CD1c-positive myeloid dendritic cell (primary cell): ENCODE measurements around the gene ZNF341.
"Not testable (repeated sequence)": the region's sequence is repeated elsewhere in the genome, so short reads cannot be mapped to it uniquely, and the experiment has no call there.

Source experiments
- DNase-seq: peaks from one replicate; pipeline ENCODE4 v3.0.0-alpha.2; 2016; ENCODE audit errors: extremely low spot score

Gene ZNF341

GRCh38 chr20:33770005-33770404 is 38.2 kb downstream of the ZNF341 start:
- no peak for DNase-seq

- no peak for DNase-seq
Measured at GRCh38 chr20:33771938-33772337, 40.1 kb downstream of the ZNF341 start.

- DNase-seq, result no peak
Measured at GRCh38 chr20:33772439-33772838, 40.6 kb downstream of the ZNF341 start.

- DNase-seq, result peak; percentile 62
Measured at GRCh38 chr20:33773412-33774089, 41.8 kb downstream of the ZNF341 start.

- DNase-seq, result no peak
Measured at GRCh38 chr20:33777816-33778215, 46.0 kb downstream of the ZNF341 start.

GRCh38 chr20:33781133-33781532 is 49.3 kb downstream of the ZNF341 start:
- no peak for DNase-seq

GRCh38 chr20:33781945-33782344 is 50.1 kb downstream of the ZNF341 start:
- DNase-seq, result no peak

- no peak for DNase-seq
Measured at GRCh38 chr20:33783256-33783655, 51.5 kb downstream of the ZNF341 start.

GRCh38 chr20:33783818-33784217 is 52.0 kb downstream of the ZNF341 start:
- DNase-seq, result no peak

GRCh38 chr20:33784225-33784624 is 52.4 kb downstream of the ZNF341 start:
- DNase-seq, result no peak

GRCh38 chr20:33785503-33785902 is 53.7 kb downstream of the ZNF341 start:
- no peak for DNase-seq

GRCh38 chr20:33787253-33787891 is 55.6 kb downstream of the ZNF341 start:
- DNase-seq, result no peak

- no peak for DNase-seq
Measured at GRCh38 chr20:33788351-33789049, 56.7 kb downstream of the ZNF341 start.

- DNase-seq, result peak; percentile 20
Measured at GRCh38 chr20:33789109-33789857, 57.5 kb downstream of the ZNF341 start.

GRCh38 chr20:33789858-33790182 is 58.0 kb downstream of the ZNF341 start:
- no peak for DNase-seq

- no peak for DNase-seq
Measured at GRCh38 chr20:33790566-33790965, 58.8 kb downstream of the ZNF341 start.

- DNase-seq, result no peak
Measured at GRCh38 chr20:33791021-33791420, 59.2 kb downstream of the ZNF341 start.

- DNase-seq, result no peak
Measured at GRCh38 chr20:33791540-33791939, 59.7 kb downstream of the ZNF341 start.

GRCh38 chr20:33791959-33792597 is 60.3 kb downstream of the ZNF341 start:
- DNase-seq, result peak; percentile 30

- not testable (repeated sequence) for DNase-seq
Measured at GRCh38 chr20:33792598-33792989, 60.8 kb downstream of the ZNF341 start.

GRCh38 chr20:33793011-33793931 is 61.5 kb downstream of the ZNF341 start:
- DNase-seq, result no peak
